Measurements from ENCODE around the gene ZNF90.
A peak's percentile ranks its signal among the peaks of the same experiment; 100 is the strongest.
"Not testable (repeated sequence)": the region's sequence is repeated elsewhere in the genome, so short reads cannot be mapped to it uniquely, and the experiment has no call there.

The ZNF90 gene

DNA sequence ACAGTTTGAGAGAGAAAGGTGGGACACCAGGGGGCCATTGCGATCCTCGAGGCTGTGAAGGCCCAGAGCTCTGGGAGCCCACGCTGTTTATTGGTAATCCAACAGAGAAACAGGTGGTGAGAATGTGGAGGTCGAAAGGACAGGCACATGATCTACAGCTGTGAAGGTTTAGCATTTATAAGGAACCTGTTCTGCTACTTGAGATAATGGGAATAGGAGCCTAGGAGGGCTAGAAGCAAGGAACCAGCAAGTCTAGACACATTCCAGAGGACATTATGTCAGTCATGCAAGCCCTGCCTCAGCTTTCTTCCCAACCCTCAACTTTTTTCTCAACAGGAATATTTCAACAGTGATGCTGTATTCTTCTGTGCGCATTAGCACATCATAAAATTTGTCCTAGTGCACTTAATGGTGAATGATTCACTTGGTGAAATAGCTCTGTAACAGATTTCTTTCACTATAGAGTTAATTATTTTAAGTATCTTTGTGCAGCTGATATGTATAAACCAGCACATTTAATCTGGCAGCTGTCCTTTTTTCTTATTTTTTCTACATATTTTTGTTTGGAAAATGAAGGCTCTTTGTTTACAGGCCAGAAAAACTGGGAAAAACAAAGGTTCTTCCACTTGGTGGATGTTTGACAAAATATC, 25.4 kb downstream of the ZNF90 start:
- no peak for DNase-seq (ENCODE audit: low spot score)

DNA sequence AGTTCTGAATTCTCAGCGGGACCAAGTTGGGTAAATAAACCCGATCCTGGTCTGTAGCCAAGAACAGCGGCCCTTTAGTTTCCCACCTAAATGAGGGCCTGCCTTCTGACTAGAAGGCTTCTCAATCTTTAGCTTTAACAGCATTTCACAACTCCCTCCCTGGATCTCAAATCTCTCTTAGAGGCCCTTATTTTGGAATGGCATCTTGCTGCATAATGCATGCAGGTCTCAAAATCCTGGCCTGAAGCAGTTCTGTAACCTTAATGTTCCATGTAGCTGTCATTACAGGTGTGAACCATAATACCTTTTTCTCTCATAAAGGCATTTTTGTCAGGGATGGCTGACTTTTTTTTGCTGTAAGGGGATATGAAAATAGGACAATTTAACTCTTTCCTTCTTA, 29.5 kb downstream of the ZNF90 start:
- no peak for DNase-seq (ENCODE audit: low spot score)

DNA sequence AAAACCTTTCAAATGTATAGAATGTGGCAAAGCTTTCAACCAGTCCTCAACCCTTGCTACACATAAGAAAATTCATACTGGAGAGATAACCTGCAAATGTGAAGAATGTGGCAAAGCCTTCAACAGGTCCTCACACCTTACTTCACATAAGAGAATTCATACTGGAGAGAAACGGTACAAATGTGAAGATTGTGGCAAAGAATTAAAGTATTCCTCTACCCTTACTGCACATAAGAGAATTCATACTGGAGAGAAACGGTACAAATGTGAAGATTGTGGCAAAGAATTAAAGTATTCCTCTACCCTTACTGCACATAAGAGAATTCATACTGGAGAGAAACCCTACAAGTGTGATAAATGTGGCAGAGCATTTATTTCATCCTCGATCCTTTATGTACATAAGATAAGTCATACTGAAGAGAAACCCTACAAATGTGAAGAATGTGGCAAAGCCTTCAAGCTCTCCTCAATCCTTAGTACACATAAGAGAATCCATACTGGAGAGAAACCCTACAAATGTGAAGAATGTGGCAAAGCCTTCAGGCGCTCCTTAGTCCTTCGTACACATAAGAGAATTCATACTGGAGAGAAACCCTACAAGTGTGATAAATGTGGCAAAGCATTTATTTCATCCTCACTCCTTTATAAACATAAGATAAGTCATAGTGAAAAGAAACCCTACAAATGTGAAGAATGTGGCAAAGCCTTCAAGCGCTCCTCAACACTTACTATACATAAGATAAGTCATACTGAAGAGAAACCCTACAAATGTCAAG, 40.5 kb downstream of the ZNF90 start:
- not testable (repeated sequence) for DNase-seq (ENCODE audit: low spot score)

DNA sequence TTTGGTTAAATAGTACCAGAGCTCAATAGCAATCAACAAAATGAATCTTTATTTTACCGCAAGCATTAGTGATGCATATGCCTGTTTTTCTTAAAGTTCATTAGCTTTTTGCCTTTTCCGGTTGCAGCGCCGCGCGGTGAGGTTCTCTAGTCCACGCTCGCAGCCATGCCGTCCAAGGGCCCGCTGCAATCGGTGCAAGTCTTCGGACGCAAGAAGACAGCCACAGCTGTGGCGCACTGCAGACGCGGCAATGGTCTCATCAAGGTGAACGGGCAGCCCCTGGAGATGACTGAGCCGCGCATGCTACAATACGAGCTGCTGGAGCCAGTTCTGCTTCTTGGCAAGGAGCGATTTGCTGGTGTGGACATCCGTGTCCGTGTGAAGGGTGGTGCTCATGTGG, 47.1 kb downstream of the ZNF90 start:
- DNase-seq (ENCODE audit: low spot score), result no peak

DNA sequence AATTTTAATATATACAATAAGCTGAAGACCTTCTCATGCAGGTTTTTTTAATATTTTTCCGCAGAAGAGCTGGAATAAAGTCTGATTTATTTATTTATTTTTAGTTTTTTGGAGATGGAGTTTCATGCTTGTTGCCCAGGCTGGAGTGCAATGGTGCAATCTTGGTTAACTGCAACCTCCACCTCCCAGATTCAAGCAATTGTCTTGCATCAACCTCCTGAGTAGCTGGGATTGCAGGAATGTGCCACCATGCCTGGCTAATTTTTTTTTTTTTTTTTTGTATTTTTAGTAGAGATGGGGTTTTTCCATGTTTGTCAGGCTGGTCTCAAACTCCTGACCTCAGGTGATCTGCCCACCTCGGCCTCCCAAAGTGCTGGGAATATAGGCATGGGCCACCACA, 55.1 kb downstream of the ZNF90 start:
- not testable (repeated sequence) for DNase-seq (ENCODE audit: low spot score)

DNA sequence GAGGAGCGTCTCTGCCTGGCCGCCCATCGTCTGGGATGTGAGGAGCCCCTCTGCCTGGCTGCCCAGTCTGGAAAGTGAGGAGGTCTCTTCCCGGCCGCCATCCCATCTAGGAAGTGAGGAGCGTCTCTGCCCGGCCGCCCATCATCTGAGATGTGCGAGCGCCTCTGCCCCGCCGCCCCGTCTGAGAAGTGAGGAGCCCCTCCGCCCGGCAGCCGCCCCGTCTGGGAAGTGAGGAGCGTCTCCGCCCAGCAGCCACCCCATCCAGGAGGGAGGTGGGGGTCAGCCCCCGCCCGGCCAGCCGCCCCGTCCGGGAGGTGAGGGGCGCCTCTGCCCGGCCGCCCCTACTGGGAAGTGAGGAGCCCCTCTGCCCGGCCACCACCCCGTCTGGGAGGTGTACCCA, 59.9 kb downstream of the ZNF90 start:
- not testable (repeated sequence) for DNase-seq (ENCODE audit: low spot score)

DNA sequence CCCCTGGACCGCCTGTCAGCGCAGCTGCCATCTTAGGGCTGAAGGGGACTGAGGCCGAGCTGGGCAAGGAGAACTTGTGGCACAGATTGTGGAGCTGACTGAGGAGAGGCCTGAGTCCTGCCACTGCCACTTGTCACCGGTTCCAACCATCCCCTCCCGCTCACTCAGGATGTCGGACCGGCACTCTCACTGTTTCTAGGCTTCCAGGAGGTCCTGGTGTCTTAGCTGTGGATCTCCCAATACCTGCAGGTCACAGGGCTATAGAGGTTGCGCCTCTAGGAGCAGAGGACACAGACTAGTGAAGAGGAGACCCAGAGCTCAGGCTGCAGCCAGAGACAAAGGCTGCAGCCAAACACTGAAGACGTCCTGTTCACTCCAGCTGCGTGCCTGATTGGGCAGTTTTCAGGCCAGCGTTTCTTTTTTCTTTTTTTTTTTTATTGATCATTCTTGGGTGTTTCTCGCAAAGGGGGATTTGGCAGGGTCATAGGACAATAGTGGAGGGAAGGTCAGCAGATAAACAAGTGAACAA, 73.9 kb downstream of the ZNF90 start:
- DNase-seq (ENCODE audit: low spot score), result no peak

DNA sequence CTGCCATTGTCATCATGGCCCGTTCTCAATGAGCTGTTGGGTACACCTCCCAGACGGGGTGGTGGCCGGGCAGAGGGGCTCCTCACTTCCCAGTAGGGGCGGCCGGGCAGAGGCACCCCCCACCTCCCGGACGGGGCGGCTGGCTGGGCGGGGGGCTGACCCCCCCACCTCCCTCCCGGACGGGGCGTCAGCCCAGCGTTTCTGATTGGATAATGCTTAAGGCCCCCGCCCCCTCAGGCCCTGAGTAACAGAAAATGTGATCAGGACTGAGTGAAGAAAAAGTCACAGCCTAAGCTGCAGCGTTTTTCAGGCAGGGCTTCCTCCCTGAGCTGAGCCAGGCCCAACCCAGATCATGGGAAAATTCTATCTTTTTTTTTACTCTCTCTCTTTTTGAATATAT, 74.7 kb downstream of the ZNF90 start:
- not testable (repeated sequence) for DNase-seq (ENCODE audit: low spot score)

DNA sequence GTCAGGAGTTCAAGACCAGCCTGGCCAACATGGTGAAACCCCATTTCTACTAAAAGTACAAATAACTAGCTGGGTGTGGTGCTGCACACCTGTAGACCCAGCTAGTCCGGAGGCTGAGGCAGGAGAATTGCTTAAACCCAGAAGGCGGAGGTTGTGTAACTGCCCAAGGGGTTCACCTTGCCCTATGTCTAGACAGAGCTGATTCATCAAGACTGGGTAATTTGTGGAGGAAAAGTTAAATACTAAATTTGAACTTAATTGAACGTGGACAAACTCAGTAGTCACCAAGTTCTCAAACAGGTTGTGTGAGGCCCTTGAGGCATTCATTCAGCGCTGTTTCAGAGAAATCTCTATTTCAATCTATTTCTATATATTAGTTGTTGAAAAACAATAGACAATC, 75.5 kb downstream of the ZNF90 start:
- no peak for DNase-seq (ENCODE audit: low spot score)

DNA sequence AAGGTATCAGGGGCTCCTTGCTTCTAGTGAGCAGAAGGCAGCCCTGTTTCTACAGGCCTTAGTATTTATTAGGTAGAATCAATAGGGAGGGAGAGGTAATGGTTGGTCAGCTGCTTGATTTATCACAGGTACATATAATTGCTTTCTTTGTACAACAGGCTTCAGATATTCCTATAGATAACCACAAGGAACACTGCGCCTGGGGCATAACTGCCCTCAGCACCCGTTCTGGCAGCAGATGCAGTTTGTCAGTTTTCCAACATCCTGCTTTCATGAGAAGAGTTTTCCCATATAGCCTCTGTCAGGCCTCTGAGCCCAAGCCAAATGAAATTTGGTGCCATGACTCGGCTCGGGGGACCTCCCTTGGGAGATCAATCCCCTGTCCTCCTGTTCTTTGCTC, 76.8 kb downstream of the ZNF90 start:
- no peak for DNase-seq (ENCODE audit: low spot score)

DNA sequence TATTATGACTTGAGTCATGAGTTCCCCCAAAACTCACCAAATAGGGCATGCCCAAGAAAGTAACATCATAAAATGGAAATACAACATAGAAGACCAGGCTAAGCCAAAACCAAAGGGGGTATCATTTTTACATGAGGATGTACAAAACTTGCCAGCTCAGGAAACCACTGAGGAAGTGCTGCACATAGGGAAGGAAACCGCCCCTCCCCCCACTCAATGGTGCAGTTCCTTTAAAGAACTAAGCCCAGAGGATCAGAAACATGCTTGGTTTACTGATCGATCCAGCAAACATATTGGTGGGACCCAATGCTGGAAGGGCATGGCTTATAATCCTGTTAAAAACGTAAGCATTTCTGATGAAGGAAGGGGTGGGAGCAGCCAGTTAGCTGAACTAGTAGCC, 85.0 kb downstream of the ZNF90 start:
- no peak for DNase-seq (ENCODE audit: low spot score)

DNA sequence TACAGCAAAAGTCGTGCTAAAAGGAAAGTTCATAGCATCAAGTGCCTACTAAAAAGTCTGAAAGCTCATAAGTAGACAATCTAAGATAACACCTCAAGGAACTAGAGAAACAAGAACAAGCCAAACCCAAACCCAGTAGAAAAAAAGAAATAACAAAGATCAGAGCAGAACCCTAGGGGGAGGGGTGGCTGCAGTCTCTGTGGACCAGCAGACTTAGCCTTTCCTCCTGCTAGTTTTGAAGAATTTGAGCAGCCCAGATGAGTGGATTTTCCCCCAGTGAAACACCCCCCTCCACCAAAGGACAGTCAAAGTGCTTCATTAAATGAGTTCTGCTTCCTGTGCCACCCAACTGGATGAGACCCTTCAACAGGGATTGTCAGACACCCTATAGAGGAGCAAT, 86.7 kb downstream of the ZNF90 start:
- DNase-seq (ENCODE audit: low spot score), result no peak

DNA sequence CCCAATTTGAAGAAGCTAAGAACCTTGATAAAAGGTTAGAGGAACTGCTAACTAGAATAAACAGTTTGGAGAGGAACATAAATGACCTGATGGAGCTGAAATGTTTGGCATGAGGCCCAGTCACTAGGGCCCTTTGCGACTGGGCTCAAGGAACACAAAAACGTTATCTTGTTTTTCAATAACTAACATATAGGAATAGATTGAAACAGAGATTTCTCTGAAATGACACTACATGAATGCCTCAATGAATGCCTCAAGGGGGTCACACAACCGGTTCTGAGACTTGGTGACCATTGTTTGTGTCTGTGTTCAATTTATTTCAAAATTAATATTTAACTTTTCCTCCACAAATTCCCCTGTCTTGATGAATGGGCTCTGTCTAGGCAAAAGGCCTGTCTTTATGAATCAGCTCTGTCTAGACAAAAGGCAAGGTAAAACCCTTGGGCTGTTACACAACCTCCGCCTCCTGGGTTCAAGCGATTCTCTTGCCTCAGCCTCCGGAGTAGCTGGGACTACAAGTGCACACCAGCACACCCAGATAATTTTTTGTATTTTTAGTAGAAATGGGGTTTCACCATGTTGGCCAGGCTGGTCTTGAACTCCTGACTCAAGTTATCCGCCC, 88.3 kb downstream of the ZNF90 start:
- no peak for DNase-seq (ENCODE audit: low spot score)

DNA sequence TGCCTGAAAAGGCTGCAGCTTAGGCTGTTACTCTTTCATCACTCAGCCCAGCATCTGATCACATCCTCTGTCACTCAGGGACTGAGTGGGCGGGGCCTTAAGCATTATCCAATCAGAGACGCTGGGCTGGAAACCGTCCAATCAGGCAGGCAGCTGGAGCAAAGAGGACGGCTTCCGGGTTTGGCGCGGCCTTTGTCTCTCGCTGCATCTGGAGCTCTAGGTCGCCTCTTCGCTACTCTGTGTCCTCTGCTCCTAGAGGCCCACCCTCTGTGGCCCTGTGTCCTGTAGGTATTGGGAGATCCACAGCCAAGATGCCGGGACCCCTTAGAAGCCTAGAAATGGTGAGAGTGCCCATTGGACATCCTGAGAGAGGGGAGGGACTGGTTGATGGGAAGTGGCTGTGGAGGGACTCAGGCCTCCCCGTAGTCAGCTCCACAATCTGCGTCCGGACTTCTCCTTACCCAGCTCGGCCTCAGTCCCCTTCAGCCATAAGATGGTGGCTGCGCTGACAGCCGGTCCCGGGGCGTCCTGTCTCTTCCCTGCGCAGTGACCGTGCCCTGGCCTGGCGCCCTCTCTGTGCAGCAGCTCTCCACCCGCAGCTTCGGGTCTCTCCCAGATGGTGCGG, 89.3 kb downstream of the ZNF90 start, which contains the start of gene ZNF486:
ZNF486 (plus strand) TSS at position 195 of the 625 bp plus-strand sequence; CDS start at position 312, 117 bp downstream.
- DNase-seq (ENCODE audit: low spot score), result peak; percentile 96

DNA sequence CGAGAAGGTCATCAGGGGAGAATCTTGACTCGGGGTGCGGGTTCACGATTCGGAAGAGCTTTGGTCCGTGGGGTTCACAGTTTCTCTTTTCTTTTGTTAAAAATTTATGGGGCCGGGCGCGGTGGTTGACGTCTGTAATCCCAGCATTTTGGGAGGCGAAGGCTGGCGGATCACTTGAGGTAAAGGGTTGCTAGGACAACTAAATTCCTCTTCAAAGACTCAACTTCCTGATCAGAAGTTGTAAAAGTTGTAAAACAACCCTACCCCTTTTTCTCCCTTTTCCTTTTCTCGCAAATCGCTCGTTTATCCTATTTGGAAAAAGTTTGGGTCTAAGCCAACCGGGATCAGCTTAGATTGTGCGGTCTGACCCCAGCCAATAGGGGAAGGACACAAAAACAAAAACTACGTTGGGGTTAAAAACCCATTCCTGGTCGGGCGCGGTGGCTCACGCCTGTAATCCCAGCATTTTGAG, 89.9 kb downstream of the ZNF90 start:
- no peak for DNase-seq (ENCODE audit: low spot score)

Data from CD4-positive, alpha-beta T cell treated with Interleukin-2 at 100 ng/mL for 4 hours (primary cell).